ENCODE results near the gene THAP12. TPM values are rescaled to one million over a fixed set of nuclear protein-coding genes. Genes with fewer than 3 reads are reported as not detected.

Gene THAP12
- total and polyA plus RNA-seq, 4 donors = 5.6 to 21.9 (median 13.7) TPM

DNA sequence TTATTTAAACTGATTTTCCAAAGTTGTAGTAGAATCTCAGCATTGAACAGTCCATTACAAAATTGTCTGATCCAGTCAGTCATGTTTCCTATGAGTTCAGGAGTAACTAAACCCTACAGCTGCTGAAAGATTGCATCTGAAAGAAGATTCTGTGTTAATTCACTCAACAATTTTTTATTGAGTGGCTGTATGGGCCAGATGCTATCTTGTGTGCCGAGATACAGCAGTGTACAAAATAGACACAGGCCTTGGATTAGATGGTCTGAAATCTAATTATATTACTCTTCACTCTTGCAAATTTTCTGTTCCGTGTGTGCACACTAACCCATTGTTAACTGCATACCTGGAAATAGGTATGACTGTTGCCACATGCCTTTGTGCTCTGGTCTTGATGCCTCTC lies 7.5 kb upstream of the THAP12 start:
- 94% methylated on average over 2 of the region's 2 CpGs for WGBS
- Histone ChIP-seq H3K27ac (ENCODE audit: low read depth in 1 of 2, low read length in 2 of 2) (no peak overlapping the region), H3K27me3 (ENCODE audit: control insufficient read depth in 4 of 4, insufficient read depth in 4 of 4, low read length in 3 of 4) (no peaks in the 10 kb centered on the region), H3K9ac (ENCODE audit: low read depth in 1 of 2, low read length in 2 of 2) (no peak overlapping the region), H3K4me1 (ENCODE audit: control insufficient read depth in 4 of 4, insufficient read depth in 4 of 4, low read length in 3 of 4) (peaks cover 0 to 15% (median 14%) of the 10 kb centered on the region in 4 donors), H3K4me3 (ENCODE audit: low read depth in 1 of 3, low read length in 3 of 3) (no peak overlapping the region), H3K9me3 (ENCODE audit: control insufficient read depth in 4 of 4, low read length in 3 of 4) (no peaks in the 10 kb centered on the region), H3K36me3 (ENCODE audit: control insufficient read depth in 4 of 4, insufficient read depth in 3 of 4, low read depth in 1 of 4, low read length in 3 of 4) (no peaks in the 10 kb centered on the region)
- TF ChIP-seq FOXA1 (IDR thresholded peaks at IDR 0.05) (no peak), NR2F2 (IDR thresholded peaks at IDR 0.05) (no peak), RAD21 (IDR thresholded peaks at IDR 0.05) (no peak), HNF4A (conservative IDR thresholded peaks at IDR 0.05) (no peak), EGR1 (IDR thresholded peaks at IDR 0.05; ENCODE audit: low read depth in 2 of 2) (no peak), FOXA2 (IDR thresholded peaks at IDR 0.05) (no peak), TAF1 (conservative IDR thresholded peaks at IDR 0.05) (no peak), JUND (IDR thresholded peaks at IDR 0.05) (no peak), SP1 (IDR thresholded peaks at IDR 0.05) (no peak)
- TF ChIP-seq, protein P1, sequence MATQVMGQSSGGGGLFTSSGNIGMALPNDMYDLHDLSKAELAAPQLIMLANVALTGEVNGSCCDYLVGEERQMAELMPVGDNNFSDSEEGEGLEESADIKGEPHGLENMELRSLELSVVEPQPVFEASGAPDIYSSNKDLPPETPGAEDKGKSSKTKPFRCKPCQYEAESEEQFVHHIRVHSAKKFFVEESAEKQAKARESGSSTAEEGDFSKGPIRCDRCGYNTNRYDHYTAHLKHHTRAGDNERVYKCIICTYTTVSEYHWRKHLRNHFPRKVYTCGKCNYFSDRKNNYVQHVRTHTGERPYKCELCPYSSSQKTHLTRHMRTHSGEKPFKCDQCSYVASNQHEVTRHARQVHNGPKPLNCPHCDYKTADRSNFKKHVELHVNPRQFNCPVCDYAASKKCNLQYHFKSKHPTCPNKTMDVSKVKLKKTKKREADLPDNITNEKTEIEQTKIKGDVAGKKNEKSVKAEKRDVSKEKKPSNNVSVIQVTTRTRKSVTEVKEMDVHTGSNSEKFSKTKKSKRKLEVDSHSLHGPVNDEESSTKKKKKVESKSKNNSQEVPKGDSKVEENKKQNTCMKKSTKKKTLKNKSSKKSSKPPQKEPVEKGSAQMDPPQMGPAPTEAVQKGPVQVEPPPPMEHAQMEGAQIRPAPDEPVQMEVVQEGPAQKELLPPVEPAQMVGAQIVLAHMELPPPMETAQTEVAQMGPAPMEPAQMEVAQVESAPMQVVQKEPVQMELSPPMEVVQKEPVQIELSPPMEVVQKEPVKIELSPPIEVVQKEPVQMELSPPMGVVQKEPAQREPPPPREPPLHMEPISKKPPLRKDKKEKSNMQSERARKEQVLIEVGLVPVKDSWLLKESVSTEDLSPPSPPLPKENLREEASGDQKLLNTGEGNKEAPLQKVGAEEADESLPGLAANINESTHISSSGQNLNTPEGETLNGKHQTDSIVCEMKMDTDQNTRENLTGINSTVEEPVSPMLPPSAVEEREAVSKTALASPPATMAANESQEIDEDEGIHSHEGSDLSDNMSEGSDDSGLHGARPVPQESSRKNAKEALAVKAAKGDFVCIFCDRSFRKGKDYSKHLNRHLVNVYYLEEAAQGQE (IDR thresholded peaks at IDR 0.05) = no peak
- TF ChIP-seq, protein P2, sequence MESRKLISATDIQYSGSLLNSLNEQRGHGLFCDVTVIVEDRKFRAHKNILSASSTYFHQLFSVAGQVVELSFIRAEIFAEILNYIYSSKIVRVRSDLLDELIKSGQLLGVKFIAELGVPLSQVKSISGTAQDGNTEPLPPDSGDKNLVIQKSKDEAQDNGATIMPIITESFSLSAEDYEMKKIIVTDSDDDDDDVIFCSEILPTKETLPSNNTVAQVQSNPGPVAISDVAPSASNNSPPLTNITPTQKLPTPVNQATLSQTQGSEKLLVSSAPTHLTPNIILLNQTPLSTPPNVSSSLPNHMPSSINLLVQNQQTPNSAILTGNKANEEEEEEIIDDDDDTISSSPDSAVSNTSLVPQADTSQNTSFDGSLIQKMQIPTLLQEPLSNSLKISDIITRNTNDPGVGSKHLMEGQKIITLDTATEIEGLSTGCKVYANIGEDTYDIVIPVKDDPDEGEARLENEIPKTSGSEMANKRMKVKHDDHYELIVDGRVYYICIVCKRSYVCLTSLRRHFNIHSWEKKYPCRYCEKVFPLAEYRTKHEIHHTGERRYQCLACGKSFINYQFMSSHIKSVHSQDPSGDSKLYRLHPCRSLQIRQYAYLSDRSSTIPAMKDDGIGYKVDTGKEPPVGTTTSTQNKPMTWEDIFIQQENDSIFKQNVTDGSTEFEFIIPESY (IDR thresholded peaks at IDR 0.05) = no peak
- TF ChIP-seq, protein P3, sequence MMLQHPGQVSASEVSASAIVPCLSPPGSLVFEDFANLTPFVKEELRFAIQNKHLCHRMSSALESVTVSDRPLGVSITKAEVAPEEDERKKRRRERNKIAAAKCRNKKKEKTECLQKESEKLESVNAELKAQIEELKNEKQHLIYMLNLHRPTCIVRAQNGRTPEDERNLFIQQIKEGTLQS (IDR thresholded peaks at IDR 0.05) = no peak
- TF ChIP-seq, protein P4, sequence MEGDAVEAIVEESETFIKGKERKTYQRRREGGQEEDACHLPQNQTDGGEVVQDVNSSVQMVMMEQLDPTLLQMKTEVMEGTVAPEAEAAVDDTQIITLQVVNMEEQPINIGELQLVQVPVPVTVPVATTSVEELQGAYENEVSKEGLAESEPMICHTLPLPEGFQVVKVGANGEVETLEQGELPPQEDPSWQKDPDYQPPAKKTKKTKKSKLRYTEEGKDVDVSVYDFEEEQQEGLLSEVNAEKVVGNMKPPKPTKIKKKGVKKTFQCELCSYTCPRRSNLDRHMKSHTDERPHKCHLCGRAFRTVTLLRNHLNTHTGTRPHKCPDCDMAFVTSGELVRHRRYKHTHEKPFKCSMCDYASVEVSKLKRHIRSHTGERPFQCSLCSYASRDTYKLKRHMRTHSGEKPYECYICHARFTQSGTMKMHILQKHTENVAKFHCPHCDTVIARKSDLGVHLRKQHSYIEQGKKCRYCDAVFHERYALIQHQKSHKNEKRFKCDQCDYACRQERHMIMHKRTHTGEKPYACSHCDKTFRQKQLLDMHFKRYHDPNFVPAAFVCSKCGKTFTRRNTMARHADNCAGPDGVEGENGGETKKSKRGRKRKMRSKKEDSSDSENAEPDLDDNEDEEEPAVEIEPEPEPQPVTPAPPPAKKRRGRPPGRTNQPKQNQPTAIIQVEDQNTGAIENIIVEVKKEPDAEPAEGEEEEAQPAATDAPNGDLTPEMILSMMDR (IDR thresholded peaks at IDR 0.05; ENCODE audit: low read depth, low read length, missing input control) = no peak
- TF ChIP-seq, protein P5, sequence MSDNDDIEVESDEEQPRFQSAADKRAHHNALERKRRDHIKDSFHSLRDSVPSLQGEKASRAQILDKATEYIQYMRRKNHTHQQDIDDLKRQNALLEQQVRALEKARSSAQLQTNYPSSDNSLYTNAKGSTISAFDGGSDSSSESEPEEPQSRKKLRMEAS (IDR thresholded peaks at IDR 0.05) = no peak
- no peak for DNase-seq (ENCODE audit: low spot score)

DNA sequence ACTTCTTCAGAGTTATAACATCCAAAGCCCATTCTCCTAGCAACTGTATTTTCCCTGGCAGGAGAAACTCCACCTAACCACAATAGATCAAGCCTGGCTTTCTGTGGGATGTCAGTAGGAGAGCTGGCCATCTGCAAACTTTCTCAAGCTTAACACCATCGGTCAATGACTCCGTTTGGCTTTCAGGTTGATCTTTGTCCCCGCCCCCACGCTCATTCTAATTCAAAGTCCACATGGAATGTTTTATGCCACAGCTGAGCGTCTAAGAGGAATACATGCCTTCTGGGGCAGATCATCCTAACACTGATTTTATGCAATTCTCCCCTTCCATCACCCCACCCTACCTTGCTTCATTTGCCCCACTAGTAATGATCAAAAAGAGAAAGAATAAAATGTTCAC lies 5.0 kb upstream of the THAP12 start:
- no peaks in the 10 kb centered on the region for H3K36me3 ChIP-seq (ENCODE audit: control insufficient read depth in 4 of 4, insufficient read depth in 3 of 4, low read depth in 1 of 4, low read length in 3 of 4)
- H3K9me3 ChIP-seq (ENCODE audit: control insufficient read depth in 4 of 4, low read length in 3 of 4) = no peaks in the 10 kb centered on the region
- 32% methylated on average over 5 of the region's 5 CpGs for WGBS
- peaks cover 0 to 30% (median 23%) of the 10 kb centered on the region in 4 donors for H3K4me1 ChIP-seq (ENCODE audit: control insufficient read depth in 4 of 4, insufficient read depth in 4 of 4, low read length in 3 of 4)
- no peak overlapping the region for H3K27ac ChIP-seq (ENCODE audit: low read depth in 1 of 2, low read length in 2 of 2)
- H3K9ac ChIP-seq (ENCODE audit: low read depth in 1 of 2, low read length in 2 of 2) = no peak overlapping the region
- peak; percentile 55 for DNase-seq (ENCODE audit: low spot score)
- TF ChIP-seq FOXA1 (IDR thresholded peaks at IDR 0.05) (peak; percentile 37), HNF4G (IDR thresholded peaks at IDR 0.05) (peak; percentile 89), YY1 (IDR thresholded peaks at IDR 0.05) (peak; percentile 56), RAD21 (IDR thresholded peaks at IDR 0.05) (peak in 1 of 2 donors; percentile 5), HNF4A (conservative IDR thresholded peaks at IDR 0.05) (peak; percentile 95 to 98), JUND (IDR thresholded peaks at IDR 0.05) (peak; percentile 47 to 67), NR2F2 (IDR thresholded peaks at IDR 0.05) (no peak), EGR1 (IDR thresholded peaks at IDR 0.05; ENCODE audit: low read depth in 2 of 2) (peak in 1 of 2 donors; percentile 67), SP1 (IDR thresholded peaks at IDR 0.05) (peak; percentile 91), TAF1 (conservative IDR thresholded peaks at IDR 0.05) (no peak), RXRA (IDR thresholded peaks at IDR 0.05) (peak; percentile 90 to 93)
- TF ChIP-seq, protein P2 (IDR thresholded peaks at IDR 0.05) = peak; percentile 31
- TF ChIP-seq, protein P4 (IDR thresholded peaks at IDR 0.05; ENCODE audit: low read depth, low read length, missing input control) = no peak
- TF ChIP-seq, protein P5 (IDR thresholded peaks at IDR 0.05) = peak; percentile 62
- H3K27me3 ChIP-seq (ENCODE audit: control insufficient read depth in 4 of 4, insufficient read depth in 4 of 4, low read length in 3 of 4) = no peaks in the 10 kb centered on the region
- no peak overlapping the region for H3K4me3 ChIP-seq (ENCODE audit: low read depth in 1 of 3, low read length in 3 of 3)

Data from liver (tissue), 9 donors.